ENCODE measurements around the gene PAPLN.
"Not testable (repeated sequence)": the region's sequence is repeated elsewhere in the genome, so short reads cannot be mapped to it uniquely, and the experiment has no call there.

PAPLN gene

GRCh38 chr14:73237219-73237785 lies at the start of gene PAPLN:
TSS of gene PAPLN (plus strand) at chr14:73237506. CDS start at chr14:73239779, 2,273 bp downstream.
- no peak for DNase-seq

- no peak for DNase-seq
Measured at GRCh38 chr14:73188501-73188911, 48.8 kb upstream of the PAPLN start.

GRCh38 chr14:73189651-73190050 lies 47.7 kb upstream of the PAPLN start:
- DNase-seq = no peak

GRCh38 chr14:73191441-73191840 lies 45.9 kb upstream of the PAPLN start:
- no peak for DNase-seq

- not testable (repeated sequence) for DNase-seq
Measured at GRCh38 chr14:73194306-73194705, 43.0 kb upstream of the PAPLN start.

- no peak for DNase-seq
Measured at GRCh38 chr14:73198253-73198652, 39.1 kb upstream of the PAPLN start.

- DNase-seq = no peak
Measured at GRCh38 chr14:73203527-73203926, 33.8 kb upstream of the PAPLN start.

GRCh38 chr14:73207615-73208014 lies 29.7 kb upstream of the PAPLN start:
- DNase-seq = no peak

GRCh38 chr14:73208390-73208789 lies 28.9 kb upstream of the PAPLN start:
- no peak for DNase-seq

GRCh38 chr14:73208846-73209245 lies 28.5 kb upstream of the PAPLN start:
- no peak for DNase-seq

GRCh38 chr14:73209953-73210352 lies 27.4 kb upstream of the PAPLN start:
- DNase-seq = no peak

- no peak for DNase-seq
Measured at GRCh38 chr14:73211251-73212040, 25.9 kb upstream of the PAPLN start.

GRCh38 chr14:73216030-73216429 lies 21.3 kb upstream of the PAPLN start:
- no peak for DNase-seq

- DNase-seq = no peak
Measured at GRCh38 chr14:73217411-73217810, 19.9 kb upstream of the PAPLN start.

GRCh38 chr14:73220061-73220460 lies 17.2 kb upstream of the PAPLN start:
- no peak for DNase-seq

- no peak for DNase-seq
Measured at GRCh38 chr14:73220634-73221033, 16.7 kb upstream of the PAPLN start.

GRCh38 chr14:73221945-73222344 lies 15.4 kb upstream of the PAPLN start:
- no peak for DNase-seq

- DNase-seq = no peak
Measured at GRCh38 chr14:73223049-73223448, 14.3 kb upstream of the PAPLN start.

GRCh38 chr14:73225496-73225895 lies 11.8 kb upstream of the PAPLN start:
- DNase-seq = no peak

- DNase-seq = no peak
Measured at GRCh38 chr14:73227812-73228781, 9.2 kb upstream of the PAPLN start.

GRCh38 chr14:73230051-73230450 lies 7.3 kb upstream of the PAPLN start:
- no peak for DNase-seq

GRCh38 chr14:73231981-73232851 lies 5.1 kb upstream of the PAPLN start:
- DNase-seq = no peak
